Aortic smooth muscle cell (primary cell): Measurements from ENCODE around the gene ZSWIM2. TPM values are rescaled to one million over a fixed set of nuclear protein-coding genes. Genes with fewer than 3 reads are reported as not detected.

Experiments used
- total RNA-seq: library from RNA; depleted of rRNA; stranded (reverse); fragments of >200 nt; gene quantifications from 2 replicates; pipeline ENCODE4 v1.2.3, GENCODE V29; 2014

Gene ZSWIM2
- total RNA-seq, result not detected in 2 replicates

GRCh38 chr2:186848873-186849578 lies at the start of gene ZSWIM2:
ZSWIM2 (minus strand) TSS chr2:186849170; CDS start chr2:186849130, 40 bp downstream.

Other genes starting within 250 kb of the ZSWIM2 start
- gene FAM171B, start 155.1 kb downstream of the ZSWIM2 start, total RNA-seq, result 25.9 and 27.5 TPM in 2 replicates